Smooth muscle cell (in vitro differentiated cells): ENCODE results near the gene RPS24. TPM values are rescaled to one million over a fixed set of nuclear protein-coding genes. Genes with fewer than 3 reads are reported as not detected.

Experiments
- DNase-seq: peaks from one replicate; lab custom pipeline; 2025; ENCODE audit not compliant: unreplicated experiment; lab: John Stamatoyannopoulos, UW
- H2AFZ ChIP-seq: fragments of 200-600 bp; sonication (generic); 2 replicates; pipeline ENCODE4 v1.6.0; 2016; ENCODE audit warnings: antibody characterized with exemption, low read depth, mild to moderate bottlenecking
- H3F3A ChIP-seq: fragments of 200-600 bp; sonication (generic); 2 replicates; pipeline ENCODE4 v1.6.0; 2017; ENCODE audit warnings: antibody characterized with exemption, low read depth
- H3K27ac ChIP-seq: fragments of 200-600 bp; sonication (generic); 2 replicates; pipeline ENCODE4 v1.5.1; 2016; ENCODE audit warnings: low read depth, mild to moderate bottlenecking
- H3K27me3 ChIP-seq: fragments of 200-600 bp; sonication (generic); 2 replicates; pipeline ENCODE4 v1.6.1; 2016; ENCODE audit warnings: low read depth, mild to moderate bottlenecking
- H3K36me3 ChIP-seq: fragments of 200-600 bp; sonication (generic); 2 replicates; pipeline ENCODE4 v1.5.1; 2016; ENCODE audit warnings: low read depth
- H3K4me1 ChIP-seq: fragments of 200-600 bp; sonication (generic); 2 replicates; pipeline ENCODE4 v1.5.1; 2016; ENCODE audit warnings: low read depth
- H3K4me2 ChIP-seq: fragments of 200-600 bp; sonication (generic); 2 replicates; pipeline ENCODE4 v1.6.0; 2016; ENCODE audit warnings: mild to moderate bottlenecking
- H3K4me3 ChIP-seq: fragments of 200-600 bp; sonication (generic); 2 replicates; pipeline ENCODE4 v1.5.1; 2016; ENCODE audit warnings: mild to moderate bottlenecking
- H3K79me2 ChIP-seq: fragments of 200-600 bp; sonication (generic); 2 replicates; pipeline ENCODE4 v1.6.0; 2016; ENCODE audit warnings: low read depth, mild to moderate bottlenecking
- H3K9ac ChIP-seq: fragments of 200-600 bp; sonication (generic); 2 replicates; pipeline ENCODE4 v1.6.0; 2016; ENCODE audit warnings: low read depth
- H3K9me3 ChIP-seq: fragments of 200-600 bp; sonication (generic); replicated peaks from 2 replicates; pipeline ENCODE4 v1.5.1; 2016; ENCODE audit warnings: low read depth
- H4K20me1 ChIP-seq: fragments of 200-600 bp; sonication (generic); 2 replicates; pipeline ENCODE4 v1.6.0; 2016; ENCODE audit warnings: low read depth
- WGBS: methylation state at CpG from one replicate; pipeline ENCODE4 v1.1.7; 2016; ENCODE audit warnings: low lambda C conversion rate; 5-methylcytosine and 5-hydroxymethylcytosine counted together
- polyA plus RNA-seq: library from polyadenylated mRNA; unstranded; fragments of >200 nt; fragmentation: Nextera tagmentation; extraction: Ambion mirVana; gene quantifications from 2 replicates; pipeline ENCODE4 v1.2.1, GENCODE V29; 2016
- total RNA-seq: library from RNA; depleted of rRNA; stranded (reverse); fragments of >200 nt; gene quantifications from 2 replicates; pipeline ENCODE4 v1.2.3, GENCODE V29; 2014
- TF ChIP-seq, protein P1 (sequence below): fragments of 200-600 bp; sonication (generic); IDR thresholded peaks from 2 replicates; pipeline ENCODE4 v1.5.1; 2017; ENCODE audit warnings: borderline replicate concordance, mild to moderate bottlenecking, antibody characterized with exemption; ENCODE audit not compliant: insufficient read depth, poor library complexity, severe bottlenecking

RPS24 gene
- total and polyA plus RNA-seq, 2 experiments from 2014 or later, result 407 to 2,109 TPM

DNA sequence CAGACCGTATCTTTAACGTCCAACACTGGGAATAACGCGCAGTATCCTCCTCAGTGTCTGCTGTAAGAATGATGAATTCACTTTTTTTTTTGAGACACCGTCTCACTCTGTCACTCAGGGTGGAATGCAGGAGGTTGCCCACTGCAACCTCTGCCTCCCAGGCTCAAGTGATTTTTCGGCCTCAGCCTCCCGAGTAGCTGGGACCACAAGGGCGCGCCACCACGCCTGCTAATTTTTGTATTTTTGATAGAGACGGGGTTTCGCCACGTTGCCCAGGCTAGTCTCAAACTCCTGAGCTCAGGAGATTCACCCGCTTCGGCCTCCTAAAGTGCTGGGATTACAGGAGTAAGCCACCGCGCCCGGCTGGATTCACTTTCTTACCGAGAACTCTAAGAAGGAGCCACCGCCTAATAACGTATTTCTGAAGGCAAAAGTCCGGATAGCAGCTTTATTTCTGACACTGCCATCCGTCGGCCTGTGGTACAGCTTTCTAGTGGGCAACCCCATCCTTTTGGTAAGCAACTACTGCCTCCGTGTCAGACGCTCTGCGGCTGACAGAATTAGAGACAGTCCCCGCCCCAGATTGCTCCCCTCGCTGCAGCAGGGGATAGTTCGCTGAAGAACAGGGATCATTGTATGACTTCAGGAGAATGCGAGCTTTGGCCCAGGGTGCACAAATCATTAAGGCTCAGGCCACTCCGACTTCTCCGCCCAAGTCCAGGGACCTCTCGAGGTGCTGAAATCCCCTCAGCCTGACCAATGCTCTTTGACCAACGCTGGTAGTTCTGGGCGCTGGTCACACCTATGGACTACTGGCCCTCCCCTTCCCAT lies 5.0 kb upstream of the RPS24 start:
- H2AFZ ChIP-seq, result peak overlapping the region; percentile 96
- peak overlapping the region; percentile 90 for H3K4me3 ChIP-seq

DNA sequence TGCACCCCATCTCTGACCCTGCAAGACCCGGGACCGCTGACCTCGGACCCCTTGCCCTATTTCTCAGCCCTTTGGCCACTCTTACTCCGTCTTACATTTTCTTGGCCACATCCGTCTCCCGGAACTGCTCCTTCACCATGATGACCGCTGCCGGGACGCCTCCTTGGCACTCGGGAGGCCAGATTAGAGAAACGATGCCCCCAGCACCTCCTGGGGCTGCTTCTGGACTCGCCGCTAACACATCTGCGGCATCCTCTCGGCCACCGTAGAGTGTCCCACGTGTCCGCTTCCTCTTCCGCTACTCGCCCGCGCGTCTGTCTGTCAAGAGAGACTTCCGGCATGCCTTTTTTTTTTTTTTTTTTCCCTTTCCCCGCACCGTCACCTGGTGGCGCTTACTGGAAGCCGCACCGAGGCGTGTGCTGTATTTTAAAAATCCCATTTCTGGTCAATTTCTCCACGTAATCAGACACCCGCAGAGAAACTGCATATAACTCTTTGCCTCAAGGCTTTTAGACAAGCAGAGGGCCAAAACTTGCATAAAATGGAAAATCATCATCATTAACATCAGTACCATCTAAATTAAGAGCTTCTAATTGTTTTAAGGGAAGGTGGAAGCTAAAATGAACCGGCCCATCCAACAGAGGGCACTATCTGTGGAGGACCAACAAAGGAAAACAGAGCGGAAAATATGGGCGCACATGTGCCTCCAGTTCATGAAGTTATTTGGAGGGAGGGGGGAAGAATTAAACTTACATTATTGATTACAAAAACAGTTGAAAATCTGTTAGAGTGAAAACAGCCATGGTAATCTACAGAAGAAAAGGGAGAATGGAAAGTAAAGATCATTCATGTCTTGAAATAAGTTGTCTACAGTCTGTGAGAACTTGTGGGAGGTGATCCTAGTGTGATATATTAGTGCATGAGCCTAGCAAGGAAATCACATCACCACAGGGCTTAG lies 4.1 kb upstream of the RPS24 start, which contains the start of gene POLR3A:
Gene POLR3A, minus strand, starts transcription at position 247 of the 958 bp plus-strand sequence. Its CDS starts 108 bp downstream, at position 139.
- 1% methylated on average over 35 of the region's 35 CpGs for WGBS
- TF ChIP-seq, protein P1, sequence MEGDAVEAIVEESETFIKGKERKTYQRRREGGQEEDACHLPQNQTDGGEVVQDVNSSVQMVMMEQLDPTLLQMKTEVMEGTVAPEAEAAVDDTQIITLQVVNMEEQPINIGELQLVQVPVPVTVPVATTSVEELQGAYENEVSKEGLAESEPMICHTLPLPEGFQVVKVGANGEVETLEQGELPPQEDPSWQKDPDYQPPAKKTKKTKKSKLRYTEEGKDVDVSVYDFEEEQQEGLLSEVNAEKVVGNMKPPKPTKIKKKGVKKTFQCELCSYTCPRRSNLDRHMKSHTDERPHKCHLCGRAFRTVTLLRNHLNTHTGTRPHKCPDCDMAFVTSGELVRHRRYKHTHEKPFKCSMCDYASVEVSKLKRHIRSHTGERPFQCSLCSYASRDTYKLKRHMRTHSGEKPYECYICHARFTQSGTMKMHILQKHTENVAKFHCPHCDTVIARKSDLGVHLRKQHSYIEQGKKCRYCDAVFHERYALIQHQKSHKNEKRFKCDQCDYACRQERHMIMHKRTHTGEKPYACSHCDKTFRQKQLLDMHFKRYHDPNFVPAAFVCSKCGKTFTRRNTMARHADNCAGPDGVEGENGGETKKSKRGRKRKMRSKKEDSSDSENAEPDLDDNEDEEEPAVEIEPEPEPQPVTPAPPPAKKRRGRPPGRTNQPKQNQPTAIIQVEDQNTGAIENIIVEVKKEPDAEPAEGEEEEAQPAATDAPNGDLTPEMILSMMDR, result peak; percentile 54
- peaks cover 11% of the 10 kb centered on the region for H3K36me3 ChIP-seq

More for the DNA sequence above, 5.0 kb upstream of the RPS24 start:
- H3K36me3 ChIP-seq, result peaks cover 18% of the 10 kb centered on the region
- peaks cover 5% of the 10 kb centered on the region for H3F3A ChIP-seq
- H3K27me3 ChIP-seq, result no peaks in the 10 kb centered on the region
- H3K27ac ChIP-seq, result peak overlapping the region; percentile 58
- H3K9ac ChIP-seq, result peak overlapping the region; percentile 84
- no peaks in the 10 kb centered on the region for H3K9me3 ChIP-seq
- H4K20me1 ChIP-seq, result peaks cover 6% of the 10 kb centered on the region
- H3K4me1 ChIP-seq, result peaks cover 7% of the 10 kb centered on the region
- no peak for DNase-seq
- H3K79me2 ChIP-seq, result peaks cover 26% of the 10 kb centered on the region
- 44% methylated on average over 36 of the region's 36 CpGs for WGBS
- peak overlapping the region; percentile 91 for H3K4me2 ChIP-seq
- TF ChIP-seq, protein P1, result no peak

DNA sequence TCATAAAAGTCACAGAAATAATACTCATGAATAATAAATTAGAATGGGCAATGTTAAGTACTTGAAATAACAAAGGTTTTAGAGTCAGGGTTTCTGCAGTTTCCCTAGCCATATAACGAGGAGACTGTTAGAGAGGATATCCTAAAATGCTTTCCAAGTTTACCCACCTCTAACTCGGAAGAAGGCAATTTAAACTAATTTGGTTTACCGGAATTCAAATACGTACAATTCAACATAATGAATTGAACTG lies 351 bp upstream of the RPS24 start:
- Histone ChIP-seq H3K9me3 (no peaks in the 10 kb centered on the region), H3K27ac (no peak overlapping the region), H3K4me1 (peaks cover 29% of the 10 kb centered on the region), H3F3A (peaks cover 5% of the 10 kb centered on the region), H3K36me3 (no peaks in the 10 kb centered on the region), H4K20me1 (peaks cover 43% of the 10 kb centered on the region), H3K79me2 (peaks cover 54% of the 10 kb centered on the region), H2AFZ (peak overlapping the region; percentile 68), H3K27me3 (no peaks in the 10 kb centered on the region), H3K4me2 (peak overlapping the region; percentile 87), H3K9ac (no peak overlapping the region), H3K4me3 (peak overlapping the region; percentile 92)
- WGBS, result 3% methylated on average over 4 of the region's 4 CpGs
- DNase-seq, result no peak
- TF ChIP-seq, protein P1, result no peak

More for the DNA sequence above, 4.1 kb upstream of the RPS24 start, which contains the start of gene POLR3A:
- peak within 1 kb of the TSS; percentile 84 for H3K9ac ChIP-seq
- H3K9me3 ChIP-seq, result no peaks in the 10 kb centered on the region
- peak within 1 kb of the TSS; percentile 91 for H3K4me2 ChIP-seq
- H3K79me2 ChIP-seq, result peaks cover 35% of the 10 kb centered on the region
- peak; percentile 59 for DNase-seq
- peaks cover 5% of the 10 kb centered on the region for H3F3A ChIP-seq
- H3K27ac ChIP-seq, result peak within 1 kb of the TSS; percentile 64
- peak within 1 kb of the TSS; percentile 96 for H2AFZ ChIP-seq
- H3K27me3 ChIP-seq, result no peaks in the 10 kb centered on the region
- peaks cover 8% of the 10 kb centered on the region for H4K20me1 ChIP-seq
- peaks cover 9% of the 10 kb centered on the region for H3K4me1 ChIP-seq
- H3K4me3 ChIP-seq, result peak within 1 kb of the TSS; percentile 90
